CD4-positive, alpha-beta memory T cell (primary cell): ENCODE results near the gene GOLGA5. TPM values are rescaled to one million over a fixed set of nuclear protein-coding genes. Genes with fewer than 3 reads are reported as not detected.

Source experiments
- CTCF ChIA-PET: fragments of 350-600 bp; sonication (Branson Sonifier 250); formaldehyde crosslinking; loops from one replicate; lab custom pipeline; 2021; ENCODE audit warnings: inconsistent platforms; ENCODE audit not compliant: partially characterized antibody; lab: Charles Lee
- POLR2A ChIA-PET: fragments of 350-600 bp; sonication (Branson Sonifier 250); formaldehyde crosslinking; loops from one replicate; lab custom pipeline; 2021; ENCODE audit not compliant: partially characterized antibody; lab: Charles Lee
- DNase-seq, 5 donors: peaks; one replicate each; pipeline versions ENCODE4 v3.0.0 to v3.0.0-alpha.2; 2020 to 2022; ENCODE audit warnings: mixed read lengths in 1 of 5
- H3K27ac ChIP-seq: one replicate; pipeline ENCODE4 v1.7.0; 2013; ENCODE audit warnings: low read depth, low read length
- H3K27me3 ChIP-seq: 2 replicates; pipeline ENCODE4 v1.7.0; 2013; ENCODE audit warnings: mild to moderate bottlenecking, low read length, moderate library complexity; ENCODE audit not compliant: insufficient read depth
- H3K36me3 ChIP-seq: 2 replicates; pipeline ENCODE4 v1.7.0; 2013; ENCODE audit warnings: mild to moderate bottlenecking, low read length, moderate library complexity; ENCODE audit not compliant: insufficient read depth
- H3K4me1 ChIP-seq: 2 replicates; pipeline ENCODE4 v1.7.0; 2013; ENCODE audit warnings: mild to moderate bottlenecking, low read length, moderate library complexity; ENCODE audit not compliant: insufficient read depth
- H3K4me3 ChIP-seq, 2 donors: one replicate each; pipeline ENCODE4 v1.7.0; 2013; ENCODE audit warnings: low read length in 2 of 2, mild to moderate bottlenecking in 1 of 2
- H3K9me3 ChIP-seq, 2 donors: one replicate each; pipeline ENCODE4 v1.7.0; 2013; ENCODE audit warnings: low read length in 2 of 2, control low read depth in 1 of 2; ENCODE audit not compliant: control insufficient read depth in 1 of 2
- H3K27ac Mint-ChIP-seq, 7 donors: one replicate each; pipeline ENCODE4 v1.8.0; 2020 to 2021; ENCODE audit warnings: mixed read lengths in 7 of 7, mild to moderate bottlenecking in 6 of 7, inconsistent platforms in 3 of 7, moderate library complexity in 3 of 7
- H3K27me3 Mint-ChIP-seq, 2 donors: one replicate each; pipeline ENCODE4 v1.8.0; 2020 to 2021; ENCODE audit warnings: mixed read lengths in 2 of 2
- H3K36me3 Mint-ChIP-seq, 2 donors: one replicate each; pipeline ENCODE4 v1.8.0; 2020 to 2021; ENCODE audit warnings: mixed read lengths in 2 of 2, inconsistent platforms in 1 of 2, mild to moderate bottlenecking in 1 of 2
- H3K4me1 Mint-ChIP-seq, 4 donors: one replicate each; pipeline ENCODE4 v1.8.0; 2020 to 2021; ENCODE audit warnings: mixed read lengths in 4 of 4, mild to moderate bottlenecking in 1 of 4
- H3K4me3 Mint-ChIP-seq, 8 donors: one replicate each; pipeline ENCODE4 v1.8.0; 2020 to 2021; ENCODE audit warnings: mixed read lengths in 8 of 8, mild to moderate bottlenecking in 7 of 8, moderate library complexity in 6 of 8, inconsistent platforms in 3 of 8
- H3K9me3 Mint-ChIP-seq, 8 donors: one replicate each; pipeline ENCODE4 v1.8.0; 2020 to 2021; ENCODE audit warnings: mixed read lengths in 8 of 8, mild to moderate bottlenecking in 5 of 8, inconsistent platforms in 3 of 8, moderate library complexity in 1 of 8
- intact Hi-C: fragments of 100-400 bp; cut with micrococcal nuclease; formaldehyde crosslinking; loops from one replicate; pipeline ENCODE4 v1.15.1; 2023
- polyA plus RNA-seq, 2 donors: library from polyadenylated mRNA; unstranded; fragments of 300-500 nt; fragmentation: Illumina TruSeq; gene quantifications; one replicate each; pipeline ENCODE4 v1.2.3, GENCODE V29; 2021
- total RNA-seq, 2 experiments: library from RNA; stranded (reverse); gene quantifications; one replicate each; pipeline ENCODE4 v1.2.3, GENCODE V29; 2021

Gene GOLGA5
- total and polyA plus RNA-seq, 4 experiments from 2014 or later = 18.0 to 29.8 (median 27.1) TPM

DNA sequence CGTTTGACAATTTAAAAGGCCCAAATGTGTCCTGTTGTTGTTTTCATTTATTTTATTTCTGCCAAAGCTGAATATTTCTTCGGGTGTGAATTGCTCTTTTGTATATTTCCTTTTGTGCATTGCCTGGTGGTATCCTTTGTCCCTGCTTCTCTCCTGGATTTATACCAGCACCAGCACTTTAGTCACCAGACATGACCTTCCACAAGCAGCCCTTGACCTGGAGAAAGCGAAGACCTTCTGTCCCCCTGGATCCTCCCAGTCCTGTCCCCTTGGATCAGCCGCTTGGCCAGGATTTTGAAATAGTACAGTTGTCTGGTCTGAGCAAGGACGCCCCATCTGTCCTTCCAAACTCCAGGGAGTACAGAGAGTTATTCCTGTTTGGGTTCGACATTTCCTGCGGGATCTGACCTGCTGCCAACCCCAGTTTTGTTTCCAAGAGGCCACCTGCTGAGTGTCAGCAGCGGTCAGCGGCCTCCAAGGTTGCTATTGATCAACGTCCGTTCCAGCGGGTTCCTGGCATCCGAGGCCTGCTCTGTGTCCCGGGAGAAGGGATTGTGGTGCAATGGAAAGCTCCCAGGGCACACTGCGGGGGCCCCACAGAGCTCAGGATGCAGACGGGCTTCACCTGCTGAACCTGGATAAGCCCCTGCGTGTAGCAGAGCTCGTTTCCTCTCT, 83.8 kb downstream of the GOLGA5 start:
- peaks cover 9 to 10% of the 10 kb centered on the region in 2 donors for H3K27me3 Mint-ChIP-seq
- Histone ChIP-seq H3K27ac (no peak overlapping the region), H3K27me3 (no peaks in the 10 kb centered on the region), H3K36me3 (no peaks in the 10 kb centered on the region), H3K4me1 (no peaks in the 10 kb centered on the region), H3K4me3 (no peak overlapping the region), H3K9me3 (no peaks in the 10 kb centered on the region)
- no peaks in the 10 kb centered on the region for H3K36me3 Mint-ChIP-seq
- no peak overlapping the region for H3K4me3 Mint-ChIP-seq
- intact Hi-C loops = no loop called here
- no peak for DNase-seq
- no peaks in the 10 kb centered on the region for H3K4me1 Mint-ChIP-seq
- no peak overlapping the region for H3K27ac Mint-ChIP-seq
- POLR2A ChIA-PET = no interaction called here
- CTCF ChIA-PET = no interaction called here
- H3K9me3 Mint-ChIP-seq = no peaks in the 10 kb centered on the region

DNA sequence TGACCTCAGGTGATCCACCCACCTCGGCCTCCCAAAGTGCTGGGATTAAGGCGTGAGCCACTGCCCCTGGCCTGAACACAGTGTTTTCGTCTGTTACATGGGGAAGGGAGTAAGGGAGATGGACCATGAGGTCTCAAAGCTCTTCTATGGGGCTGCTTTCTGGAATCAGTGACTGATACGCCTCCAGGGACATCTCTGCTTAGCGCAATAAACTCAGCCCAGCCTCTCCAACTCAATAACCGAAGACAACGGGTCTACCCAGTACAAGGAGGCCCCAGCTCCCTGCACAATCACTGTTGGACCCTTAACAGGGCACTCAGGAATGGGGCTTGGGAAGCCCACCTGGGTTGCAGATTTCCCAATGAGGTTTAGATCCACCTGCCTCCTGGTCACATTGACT, 86.2 kb downstream of the GOLGA5 start:
- Histone ChIP-seq H3K4me1 (no peaks in the 10 kb centered on the region), H3K36me3 (no peaks in the 10 kb centered on the region), H3K27me3 (no peaks in the 10 kb centered on the region), H3K9me3 (no peaks in the 10 kb centered on the region), H3K4me3 (no peak overlapping the region), H3K27ac (no peak overlapping the region)
- Mint-ChIP-seq H3K36me3 (no peaks in the 10 kb centered on the region), H3K27me3 (peaks cover 14 to 16% of the 10 kb centered on the region in 2 donors), H3K9me3 (no peaks in the 10 kb centered on the region), H3K4me1 (no peaks in the 10 kb centered on the region), H3K27ac (no peak overlapping the region), H3K4me3 (no peak overlapping the region)
- POLR2A ChIA-PET = no interaction called here
- intact Hi-C loops = no loop called here
- CTCF ChIA-PET = no interaction called here
- DNase-seq = no peak

DNA sequence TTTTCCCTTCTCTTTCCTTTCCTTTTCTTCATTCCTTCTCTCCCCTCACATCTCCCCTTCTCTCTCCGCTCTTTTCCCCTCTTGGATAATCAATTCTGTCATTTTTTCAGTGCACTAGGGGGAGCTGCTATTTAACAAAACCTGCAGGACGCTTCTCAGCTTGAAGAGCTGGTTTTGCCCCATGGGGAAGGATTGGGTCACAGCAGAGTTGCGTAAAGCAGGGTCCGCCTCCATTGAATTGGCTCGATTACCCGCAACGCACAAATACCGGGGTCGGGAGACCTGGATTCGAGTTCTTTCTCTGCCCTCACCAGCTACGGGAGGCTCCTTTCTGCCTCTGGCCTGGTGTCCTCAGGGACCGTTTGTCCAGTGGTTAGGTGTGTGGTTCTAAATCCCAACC, 86.7 kb downstream of the GOLGA5 start:
- no peaks in the 10 kb centered on the region for H3K4me1 ChIP-seq
- no peaks in the 10 kb centered on the region for H3K9me3 ChIP-seq
- POLR2A ChIA-PET = no interaction called here
- H3K4me3 Mint-ChIP-seq = no peak overlapping the region
- no peaks in the 10 kb centered on the region for H3K36me3 ChIP-seq
- H3K27me3 Mint-ChIP-seq = peaks cover 14 to 19% of the 10 kb centered on the region in 2 donors
- no peak overlapping the region for H3K27ac Mint-ChIP-seq
- H3K4me1 Mint-ChIP-seq = no peaks in the 10 kb centered on the region
- no peaks in the 10 kb centered on the region for H3K27me3 ChIP-seq
- CTCF ChIA-PET = no interaction called here
- no peak overlapping the region for H3K4me3 ChIP-seq
- no peaks in the 10 kb centered on the region for H3K9me3 Mint-ChIP-seq
- no peak overlapping the region for H3K27ac ChIP-seq
- no peaks in the 10 kb centered on the region for H3K36me3 Mint-ChIP-seq
- no peak for DNase-seq
- intact Hi-C loops = no loop called here

DNA sequence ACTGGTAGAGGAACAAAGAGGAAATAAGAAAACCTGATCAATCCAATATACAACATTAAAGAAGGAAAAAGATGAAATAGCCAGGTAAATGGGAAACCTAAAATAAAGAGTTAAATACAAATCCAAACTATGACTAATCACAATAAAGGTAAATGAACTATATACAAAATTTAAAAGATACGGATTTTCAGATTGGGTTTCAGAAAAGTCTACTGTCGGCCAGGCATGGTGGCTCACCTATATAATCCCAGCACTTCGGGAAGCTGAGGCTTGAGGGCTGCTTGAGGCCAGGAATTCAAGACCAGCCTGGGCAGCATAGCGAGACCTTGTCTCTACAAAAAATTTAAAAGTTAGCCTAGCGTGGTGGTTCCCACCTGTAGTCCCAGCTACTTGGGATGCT, 89.0 kb downstream of the GOLGA5 start:
- Mint-ChIP-seq H3K4me3 (no peak overlapping the region), H3K27ac (no peak overlapping the region), H3K4me1 (no peaks in the 10 kb centered on the region), H3K36me3 (no peaks in the 10 kb centered on the region), H3K27me3 (peaks cover 15 to 21% of the 10 kb centered on the region in 2 donors), H3K9me3 (peaks cover 0 to under 1% (median 0%) of the 10 kb centered on the region in 8 donors)
- Histone ChIP-seq H3K9me3 (no peaks in the 10 kb centered on the region), H3K4me1 (no peaks in the 10 kb centered on the region), H3K36me3 (no peaks in the 10 kb centered on the region), H3K4me3 (no peak overlapping the region), H3K27ac (no peak overlapping the region), H3K27me3 (no peaks in the 10 kb centered on the region)
- POLR2A ChIA-PET = no interaction called here
- CTCF ChIA-PET = no interaction called here
- DNase-seq = no peak
- intact Hi-C loops = no loop called here

DNA sequence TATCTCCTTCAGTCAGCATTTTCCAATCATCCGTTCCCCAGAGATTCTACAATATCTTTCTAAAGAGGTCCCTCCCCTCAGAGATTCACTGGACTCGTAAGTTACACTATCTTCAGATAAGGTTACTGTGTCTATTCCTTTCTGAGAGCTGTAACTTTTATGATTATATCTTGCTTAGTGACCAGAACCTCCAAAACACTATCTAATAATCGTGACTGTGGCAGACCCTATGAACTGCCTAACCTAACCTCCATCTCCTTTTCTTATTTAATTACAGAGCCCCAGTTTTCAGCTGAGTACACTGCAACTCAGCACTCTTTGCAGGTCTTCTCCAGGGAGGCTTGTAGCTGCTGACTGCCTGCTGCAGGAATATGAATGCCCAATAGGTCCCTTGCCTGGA, 90.3 kb downstream of the GOLGA5 start:
- Mint-ChIP-seq H3K27me3 (peaks cover 12 to 21% of the 10 kb centered on the region in 2 donors), H3K27ac (no peak overlapping the region), H3K9me3 (peaks cover 0 to 2% (median 0%) of the 10 kb centered on the region in 8 donors), H3K4me3 (no peak overlapping the region), H3K4me1 (no peaks in the 10 kb centered on the region), H3K36me3 (no peaks in the 10 kb centered on the region)
- H3K27me3 ChIP-seq = no peaks in the 10 kb centered on the region
- intact Hi-C loops = no loop called here
- DNase-seq = no peak
- POLR2A ChIA-PET = no interaction called here
- no peak overlapping the region for H3K4me3 ChIP-seq
- H3K27ac ChIP-seq = no peak overlapping the region
- no peaks in the 10 kb centered on the region for H3K9me3 ChIP-seq
- CTCF ChIA-PET = no interaction called here
- no peaks in the 10 kb centered on the region for H3K4me1 ChIP-seq
- no peaks in the 10 kb centered on the region for H3K36me3 ChIP-seq

DNA sequence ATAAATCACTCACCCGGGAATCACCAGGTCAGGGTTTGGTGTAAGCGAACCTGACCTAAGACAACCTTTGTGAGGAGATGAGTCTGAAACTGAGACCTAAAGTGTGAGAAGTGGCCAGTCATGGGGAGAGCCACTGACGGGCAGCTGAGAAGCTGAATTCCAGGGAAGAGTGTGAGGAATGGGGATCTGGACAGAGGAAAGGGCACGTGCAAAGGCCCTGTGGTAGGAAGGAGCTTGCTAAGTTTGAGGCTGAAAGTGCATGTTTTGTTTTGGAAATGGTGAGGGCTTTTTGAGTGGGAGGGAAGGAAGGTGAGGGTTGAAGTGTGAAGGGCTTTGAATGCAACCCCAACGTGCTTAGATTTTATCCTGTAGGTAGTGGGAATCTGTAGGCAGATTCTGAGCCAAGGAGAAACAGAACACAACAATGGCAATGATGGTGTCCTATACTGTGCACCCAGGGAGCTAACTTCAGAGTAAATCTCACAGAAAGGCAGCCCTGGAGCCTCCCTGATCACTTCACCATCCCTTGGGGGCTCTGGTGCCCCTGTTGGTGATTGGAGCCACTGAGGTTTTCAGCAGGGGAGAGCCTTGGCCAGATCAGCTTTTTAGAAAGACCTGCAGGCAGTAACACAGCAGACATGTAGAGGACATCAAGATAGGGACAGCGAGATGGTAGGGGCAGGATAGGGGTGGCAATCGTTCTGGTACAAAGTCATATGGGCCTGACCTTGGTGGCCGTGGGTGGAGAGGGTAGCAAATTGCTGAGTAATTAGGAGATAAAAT, 91.4 kb downstream of the GOLGA5 start:
- no peak overlapping the region for H3K27ac Mint-ChIP-seq
- H3K27me3 ChIP-seq = no peaks in the 10 kb centered on the region
- peaks cover 0 to 2% (median 0%) of the 10 kb centered on the region in 8 donors for H3K9me3 Mint-ChIP-seq
- no peak overlapping the region for H3K4me3 Mint-ChIP-seq
- DNase-seq = no peak
- intact Hi-C loops = no loop called here
- peaks cover 0 to 2% (median 0%) of the 10 kb centered on the region in 4 donors for H3K4me1 Mint-ChIP-seq
- no peaks in the 10 kb centered on the region for H3K36me3 Mint-ChIP-seq
- no peak overlapping the region for H3K4me3 ChIP-seq
- H3K36me3 ChIP-seq = no peaks in the 10 kb centered on the region
- no peaks in the 10 kb centered on the region for H3K9me3 ChIP-seq
- H3K27me3 Mint-ChIP-seq = peaks cover 8 to 18% of the 10 kb centered on the region in 2 donors
- ChIA-PET CTCF (no interaction called here), POLR2A (no interaction called here)
- H3K4me1 ChIP-seq = no peaks in the 10 kb centered on the region
- H3K27ac ChIP-seq = no peak overlapping the region

DNA sequence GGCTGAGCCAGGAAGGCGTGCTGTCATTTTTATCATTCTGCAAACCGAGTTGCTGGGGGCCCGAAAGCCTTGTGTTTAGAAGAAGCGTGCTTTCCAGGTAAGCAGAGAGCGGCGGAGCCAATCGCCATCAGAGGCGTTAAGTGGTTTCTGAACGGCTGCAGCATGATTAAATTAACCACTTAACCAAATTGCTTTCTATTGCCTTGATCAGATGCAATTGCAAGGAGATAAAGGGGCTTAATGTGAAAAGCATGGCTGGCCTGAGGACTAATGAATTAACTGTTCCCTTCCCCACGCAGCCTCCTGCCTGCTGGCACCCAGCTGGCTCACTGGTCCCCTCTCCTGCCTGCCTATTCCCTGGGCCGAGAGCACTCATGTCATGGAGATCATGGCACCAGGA, 92.2 kb downstream of the GOLGA5 start:
- intact Hi-C loops = no loop called here
- H3K4me3 Mint-ChIP-seq = no peak overlapping the region
- no peaks in the 10 kb centered on the region for H3K36me3 Mint-ChIP-seq
- H3K27me3 Mint-ChIP-seq = peaks cover 6 to 13% of the 10 kb centered on the region in 2 donors
- H3K27ac Mint-ChIP-seq = no peak overlapping the region
- H3K9me3 Mint-ChIP-seq = peaks cover 0 to 3% (median 0%) of the 10 kb centered on the region in 8 donors
- Histone ChIP-seq H3K4me3 (no peak overlapping the region), H3K9me3 (no peaks in the 10 kb centered on the region), H3K36me3 (no peaks in the 10 kb centered on the region), H3K27ac (no peak overlapping the region), H3K27me3 (no peaks in the 10 kb centered on the region), H3K4me1 (peaks cover 3% of the 10 kb centered on the region)
- peaks cover 2 to 7% (median 4%) of the 10 kb centered on the region in 4 donors for H3K4me1 Mint-ChIP-seq
- CTCF ChIA-PET = no interaction called here
- POLR2A ChIA-PET = no interaction called here
- no peak for DNase-seq
